RWPE1 (cell line): Measurements from ENCODE around the gene COX8C.

Experiments
- CTCF ChIA-PET: fragments of 350-600 bp; sonication (Branson Sonifier 250); formaldehyde crosslinking; extraction: SDS; loops from one replicate; lab custom pipeline; 2021; lab: Yijun Ruan, JAX
- POLR2A ChIA-PET: fragments of 400-600 bp; formaldehyde crosslinking; extraction: SDS; loops from one replicate; lab custom pipeline; 2020; ENCODE audit warnings: antibody characterized with exemption; ENCODE audit not compliant: low non-redundant PET; lab: Yijun Ruan, JAX
- DNase-seq: peaks from one replicate; pipeline ENCODE4 v3.0.0; 2012; ENCODE audit warnings: low spot score
- H3K27ac ChIP-seq: fragments of 450-650 bp; 2 replicates; pipeline ENCODE4 v1.5.1; 2017
- TF ChIP-seq, protein P1 (sequence below): fragments of 450-650 bp; conservative IDR thresholded peaks from 2 replicates; pipeline ENCODE4 v1.5.1; 2017; ENCODE audit warnings: low read depth, mild to moderate bottlenecking

Gene COX8C

DNA sequence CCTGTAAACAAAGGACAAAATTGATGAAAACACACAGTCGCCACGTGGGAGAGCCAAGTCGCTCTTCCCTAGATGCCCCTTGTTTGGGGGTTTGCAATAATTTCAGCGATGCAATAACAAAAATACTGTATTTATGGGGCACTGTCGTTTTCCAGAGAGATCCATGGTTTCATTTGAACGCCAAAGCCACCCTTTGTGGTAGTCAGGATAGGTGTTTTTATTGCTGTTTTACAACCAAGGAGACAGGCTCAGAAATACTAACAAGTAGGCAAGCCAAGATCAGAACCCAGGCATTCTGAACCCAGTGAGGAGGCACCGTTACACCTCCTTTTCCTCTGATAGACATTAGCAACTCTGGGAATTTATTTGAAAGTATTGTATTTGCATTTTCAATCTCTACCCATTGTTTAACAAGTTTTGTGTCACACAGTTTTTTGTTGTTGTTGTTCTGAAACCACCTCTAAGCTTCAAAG lies 13.3 kb upstream of the COX8C start:
- POLR2A ChIA-PET, result no interaction called here
- DNase-seq, result no peak
- peak overlapping the region; percentile 86 for H3K27ac ChIP-seq
- TF ChIP-seq, protein P1, sequence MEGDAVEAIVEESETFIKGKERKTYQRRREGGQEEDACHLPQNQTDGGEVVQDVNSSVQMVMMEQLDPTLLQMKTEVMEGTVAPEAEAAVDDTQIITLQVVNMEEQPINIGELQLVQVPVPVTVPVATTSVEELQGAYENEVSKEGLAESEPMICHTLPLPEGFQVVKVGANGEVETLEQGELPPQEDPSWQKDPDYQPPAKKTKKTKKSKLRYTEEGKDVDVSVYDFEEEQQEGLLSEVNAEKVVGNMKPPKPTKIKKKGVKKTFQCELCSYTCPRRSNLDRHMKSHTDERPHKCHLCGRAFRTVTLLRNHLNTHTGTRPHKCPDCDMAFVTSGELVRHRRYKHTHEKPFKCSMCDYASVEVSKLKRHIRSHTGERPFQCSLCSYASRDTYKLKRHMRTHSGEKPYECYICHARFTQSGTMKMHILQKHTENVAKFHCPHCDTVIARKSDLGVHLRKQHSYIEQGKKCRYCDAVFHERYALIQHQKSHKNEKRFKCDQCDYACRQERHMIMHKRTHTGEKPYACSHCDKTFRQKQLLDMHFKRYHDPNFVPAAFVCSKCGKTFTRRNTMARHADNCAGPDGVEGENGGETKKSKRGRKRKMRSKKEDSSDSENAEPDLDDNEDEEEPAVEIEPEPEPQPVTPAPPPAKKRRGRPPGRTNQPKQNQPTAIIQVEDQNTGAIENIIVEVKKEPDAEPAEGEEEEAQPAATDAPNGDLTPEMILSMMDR, result no peak
- CTCF ChIA-PET, result interaction anchor here (1.2 kb wide), 1 partner anchor 14 kb away, joined by 3 read pairs; the partner anchor contains the start of gene COX8C

DNA sequence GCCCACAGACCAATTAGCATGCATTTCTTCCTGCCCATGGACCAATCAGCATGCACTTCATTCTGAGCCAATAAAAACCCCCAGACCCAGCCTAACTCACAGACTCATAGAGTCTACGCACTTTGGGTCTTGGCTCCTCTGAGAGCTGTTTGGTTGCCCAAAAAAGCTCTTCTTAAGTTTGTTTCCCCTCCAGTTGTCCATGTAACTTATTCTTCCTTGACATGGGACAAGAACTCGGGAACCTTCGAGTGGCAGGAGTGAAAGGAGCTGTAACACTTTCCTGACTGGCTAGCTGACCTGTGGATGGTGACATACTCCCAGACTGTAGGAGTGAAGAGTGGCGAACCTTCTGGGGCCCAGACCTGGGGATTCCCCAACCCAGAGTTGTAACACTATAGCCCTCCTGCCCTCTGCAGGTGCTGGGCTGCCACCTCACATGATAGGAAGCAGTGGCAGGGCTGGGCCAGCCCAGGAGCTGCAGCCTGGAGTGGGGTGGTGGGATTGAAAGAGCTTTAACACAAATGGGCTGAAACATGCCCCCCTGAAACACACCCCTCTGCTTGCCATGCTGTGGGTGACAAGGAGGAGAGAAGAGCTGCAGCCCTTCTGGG lies 9.7 kb upstream of the COX8C start:
- ChIA-PET CTCF (no interaction called here), POLR2A (no interaction called here)

DNA sequence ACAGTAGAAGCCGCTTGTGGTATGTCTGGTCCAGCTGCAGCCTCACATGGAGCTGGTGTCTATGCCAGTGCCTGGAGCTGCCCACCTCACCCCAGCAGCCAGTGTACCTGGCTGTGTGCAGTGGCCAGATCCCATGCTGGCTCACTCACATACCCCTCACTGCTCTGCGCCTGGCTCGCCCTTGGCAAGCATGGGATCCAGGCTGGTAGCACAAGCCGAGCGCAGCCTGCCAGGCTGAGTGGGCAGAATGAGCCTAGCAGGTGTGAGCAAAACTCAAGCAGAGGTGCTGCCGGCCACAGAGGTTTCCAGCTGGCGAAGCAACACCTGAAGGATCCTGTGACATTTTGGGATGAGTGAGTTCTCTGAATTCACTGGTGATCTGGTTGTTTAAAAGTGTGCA lies 9.1 kb upstream of the COX8C start:
- no peak overlapping the region for H3K27ac ChIP-seq
- CTCF ChIA-PET, result no interaction called here
- DNase-seq, result no peak
- TF ChIP-seq, protein P1, result no peak
- POLR2A ChIA-PET, result no interaction called here

More for the DNA sequence above, 9.7 kb upstream of the COX8C start:
- TF ChIP-seq, protein P1, result no peak
- no peak overlapping the region for H3K27ac ChIP-seq
- no peak for DNase-seq

DNA sequence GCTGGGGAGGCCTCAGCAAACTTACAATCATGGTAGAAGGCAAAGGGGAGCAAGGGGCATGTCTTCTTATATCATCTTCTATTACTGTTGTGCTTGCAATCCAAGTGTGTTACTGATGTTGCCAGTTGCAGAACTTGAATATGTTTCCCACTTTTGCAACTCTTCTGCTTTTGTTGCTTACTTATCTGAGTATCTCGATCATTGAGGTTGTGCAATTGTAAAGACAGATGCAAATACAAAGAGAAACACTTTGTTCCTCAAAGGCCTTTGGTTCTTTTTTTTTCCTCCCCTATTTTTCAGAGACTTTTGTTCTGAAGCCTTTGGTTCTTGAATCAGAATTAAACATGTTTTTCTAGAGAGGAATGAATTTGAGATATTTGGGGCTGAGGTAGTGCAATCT lies 3.7 kb upstream of the COX8C start:
- ChIA-PET CTCF (interaction anchor here (0.6 to 1.1 kb wide), 2 partner anchors 8 to 30 kb away, joined by 3 read pairs; no protein-coding TSS in a partner anchor), POLR2A (no interaction called here)
- no peak overlapping the region for H3K27ac ChIP-seq
- DNase-seq, result no peak
- TF ChIP-seq, protein P1, result no peak

DNA sequence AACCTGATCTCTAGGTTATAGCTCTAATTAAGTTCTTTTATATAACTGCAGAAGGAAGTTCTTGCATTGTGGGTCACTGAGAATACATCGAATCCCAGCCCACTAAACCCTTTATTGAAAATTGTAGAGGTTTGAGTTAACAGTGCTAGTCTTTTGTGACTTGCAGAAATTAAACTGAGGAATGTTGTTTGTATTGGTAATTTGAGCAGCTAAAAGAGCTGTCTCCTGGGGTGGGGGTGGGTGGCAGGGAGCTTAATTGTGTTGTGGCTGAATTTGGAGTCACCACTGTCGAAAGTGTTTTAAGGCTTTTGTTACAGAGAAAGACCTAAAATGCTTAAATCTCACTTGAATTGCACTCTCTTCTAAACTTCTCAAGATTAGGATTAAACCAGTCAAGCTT lies 3.2 kb upstream of the COX8C start:
- no peak overlapping the region for H3K27ac ChIP-seq
- ChIA-PET CTCF (interaction anchor here (0.5 to 1.1 kb wide), 3 partner anchors 9 to 56 kb away, joined by 3 to 4 read pairs (median 3); no protein-coding TSS in a partner anchor), POLR2A (no interaction called here)
- TF ChIP-seq, protein P1, result no peak
- no peak for DNase-seq

DNA sequence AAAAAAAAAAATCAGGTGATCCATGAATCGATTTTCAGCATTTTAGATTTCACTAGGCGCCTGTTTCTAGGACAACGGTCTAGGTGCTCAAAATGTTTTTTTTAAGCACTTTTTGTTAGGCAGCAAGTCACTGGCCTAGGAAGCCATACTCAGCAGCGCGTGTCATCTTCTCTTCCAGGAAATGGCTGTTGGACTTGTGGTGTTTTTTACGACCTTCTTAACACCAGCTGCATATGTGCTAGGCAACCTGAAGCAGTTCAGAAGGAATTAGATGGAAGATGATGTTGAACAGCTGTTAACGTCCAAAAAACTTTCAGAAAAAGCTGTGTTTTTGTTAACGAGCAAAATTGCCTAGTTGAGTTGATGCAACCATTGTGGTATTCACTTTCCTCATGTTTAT lies 868 bp downstream of the COX8C start:
- H3K27ac ChIP-seq, result no peak overlapping the region
- ChIA-PET CTCF (interaction anchor here (0.7 to 1.5 kb wide), 2 partner anchors 14 to 160 kb away, joined by 3 read pairs; no protein-coding TSS in a partner anchor), POLR2A (no interaction called here)
- no peak for DNase-seq
- TF ChIP-seq, protein P1, result no peak
